ENCODE data around the gene PSMD9.

PSMD9 gene

GRCh38 chr12:121946313-121947025, 57.9 kb downstream of the PSMD9 start:
- DNase-seq (ENCODE audit: low read depth): no peak

GRCh38 chr12:121947981-121948380, 59.4 kb downstream of the PSMD9 start:
- no peak for DNase-seq (ENCODE audit: low read depth)
- H3K4me3 ChIP-seq (ENCODE audit: low read depth, low read length): no peak overlapping the region

More at GRCh38 chr12:121946313-121947025, 57.9 kb downstream of the PSMD9 start:
- H3K4me3 ChIP-seq (ENCODE audit: low read depth, low read length): no peak overlapping the region

DNA sequence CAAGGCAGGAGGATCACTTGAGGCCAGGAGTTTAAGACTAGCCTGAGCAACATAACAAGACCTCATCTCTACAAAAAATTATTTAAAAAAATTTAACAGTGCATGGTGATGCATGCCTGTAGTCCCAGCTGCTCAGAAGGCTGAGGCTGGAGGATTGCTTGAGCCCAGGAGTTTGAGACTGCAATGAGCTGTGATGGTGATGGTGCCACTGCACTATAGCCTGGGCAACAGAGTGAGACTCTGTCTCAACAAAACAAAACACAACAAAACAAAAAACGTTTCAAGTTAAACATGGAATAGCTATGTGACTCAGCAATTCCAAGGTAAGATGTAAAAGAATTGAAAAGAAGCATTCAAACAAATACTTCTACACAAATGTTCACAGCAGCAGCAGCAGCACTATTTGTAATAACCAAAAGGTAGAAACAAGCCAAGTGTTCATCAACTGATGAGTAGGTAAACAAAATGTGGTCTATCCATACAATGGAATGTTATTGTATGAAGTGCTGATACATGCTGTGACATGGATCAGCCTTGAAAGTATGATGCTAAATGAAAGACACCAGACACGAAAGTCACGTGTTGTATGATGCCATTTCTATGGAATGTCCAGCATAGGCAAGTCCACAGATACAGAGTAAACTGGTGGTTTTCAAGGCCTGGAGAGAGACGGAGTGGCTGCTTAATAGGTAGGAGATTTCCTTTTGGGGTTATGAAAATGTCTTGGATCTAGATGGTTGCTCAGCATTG, 61.2 kb downstream of the PSMD9 start:
- no peak overlapping the region for H3K4me3 ChIP-seq (ENCODE audit: low read depth, low read length)
- DNase-seq (ENCODE audit: low read depth): peak; percentile 78

- no peak overlapping the region for H3K4me3 ChIP-seq (ENCODE audit: low read depth, low read length)
- no peak for DNase-seq (ENCODE audit: low read depth)
These were observed 64.6 kb downstream of the PSMD9 start for GRCh38 chr12:121953117-121953692.

- DNase-seq (ENCODE audit: low read depth): no peak
- H3K4me3 ChIP-seq (ENCODE audit: low read depth, low read length): no peak overlapping the region
These were observed 65.1 kb downstream of the PSMD9 start for GRCh38 chr12:121953695-121954094.

GRCh38 chr12:121955258-121956237, 67.0 kb downstream of the PSMD9 start:
- DNase-seq (ENCODE audit: low read depth): no peak
- no peak overlapping the region for H3K4me3 ChIP-seq (ENCODE audit: low read depth, low read length)

- H3K4me3 ChIP-seq (ENCODE audit: low read depth, low read length): no peak overlapping the region
- no peak for DNase-seq (ENCODE audit: low read depth)
These were observed 69.4 kb downstream of the PSMD9 start for GRCh38 chr12:121957861-121958515.

DNA sequence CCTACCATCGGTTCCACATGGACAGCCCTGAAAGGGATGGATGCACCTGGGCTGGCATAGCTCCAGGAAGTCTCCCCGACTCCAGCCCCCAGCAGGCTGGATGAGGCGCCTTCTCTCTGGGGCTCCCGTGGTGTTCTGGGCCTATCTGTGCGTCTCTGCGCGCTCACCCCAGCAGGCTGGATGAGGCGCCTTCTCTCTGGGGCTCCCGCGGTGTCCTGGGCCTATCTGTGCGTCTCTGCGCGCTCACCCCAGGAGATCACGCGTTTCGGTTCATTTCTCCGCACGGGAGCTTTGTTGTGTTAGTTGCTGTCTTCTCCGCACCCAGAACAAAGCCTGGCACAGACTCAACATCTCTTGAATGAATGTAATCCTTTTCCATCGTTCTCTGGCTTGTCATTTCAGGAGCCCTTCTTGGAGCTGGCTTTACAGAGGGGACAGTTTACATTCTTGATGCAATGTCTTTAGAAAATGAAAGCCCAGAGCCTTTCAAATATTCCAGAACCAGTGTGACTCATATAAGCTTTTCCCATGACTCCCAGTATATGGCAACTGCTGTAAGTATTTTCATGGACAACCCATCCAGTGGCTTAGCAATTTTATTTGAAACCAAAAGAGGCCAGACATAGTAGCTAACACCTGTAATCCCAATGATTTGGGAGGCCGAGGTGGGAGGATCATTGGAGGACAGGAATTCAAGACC, 70.1 kb downstream of the PSMD9 start:
- no peak for DNase-seq (ENCODE audit: low read depth)
- H3K4me3 ChIP-seq (ENCODE audit: low read depth, low read length): no peak overlapping the region

DNA sequence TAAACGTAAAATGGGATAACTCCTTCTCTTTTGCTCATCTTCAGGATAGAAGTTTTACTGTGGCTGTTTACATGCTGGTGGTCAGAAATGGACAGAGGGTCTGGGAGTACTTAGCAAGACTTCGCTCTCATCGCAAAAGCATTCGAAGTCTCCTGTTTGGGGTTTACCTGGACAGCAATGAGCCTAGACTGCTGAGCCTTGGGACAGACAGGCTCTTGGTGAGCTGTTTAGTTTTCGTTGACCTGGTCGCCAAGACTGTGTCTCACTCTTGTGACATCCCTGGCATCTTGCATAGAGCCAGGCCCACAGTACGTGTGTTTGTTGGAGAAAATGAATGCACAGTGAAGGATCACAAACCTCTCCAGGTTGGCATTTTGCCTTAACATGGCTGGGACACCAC, 72.0 kb downstream of the PSMD9 start:
- DNase-seq (ENCODE audit: low read depth): no peak
- no peak overlapping the region for H3K4me3 ChIP-seq (ENCODE audit: low read depth, low read length)

DNA sequence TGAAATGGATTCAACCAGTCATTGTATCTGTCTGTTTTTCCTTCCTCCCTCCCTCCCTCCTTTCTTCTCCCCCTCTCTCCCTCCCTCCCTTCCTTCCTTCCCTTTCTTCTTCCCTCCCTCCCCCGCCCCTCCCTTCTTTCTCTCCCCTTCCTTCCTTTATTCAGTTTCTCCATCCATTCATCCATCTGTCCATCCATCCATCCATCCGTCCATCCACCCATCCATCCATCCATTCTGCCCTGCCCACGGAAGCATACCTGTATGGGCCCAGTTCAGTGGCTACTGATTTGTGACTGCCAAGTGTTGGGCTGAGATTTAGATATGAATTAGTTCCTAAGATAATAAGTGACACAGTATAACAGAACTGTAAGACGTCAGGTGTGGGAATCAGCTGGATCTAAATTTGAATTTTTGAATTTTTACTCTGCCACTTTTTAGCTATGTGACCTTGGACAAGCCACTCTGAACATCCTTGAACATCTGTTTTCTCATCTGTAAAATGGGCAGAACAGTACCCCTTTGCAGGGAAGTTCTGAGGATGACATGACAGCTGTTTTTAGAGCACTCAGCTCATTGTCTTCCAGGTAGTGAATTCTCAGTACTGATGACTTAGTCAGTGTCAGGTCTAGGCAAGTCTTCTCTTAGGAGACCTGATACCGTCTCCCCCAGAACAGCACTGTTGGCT, 72.7 kb downstream of the PSMD9 start:
- no peak for DNase-seq (ENCODE audit: low read depth)
- H3K4me3 ChIP-seq (ENCODE audit: low read depth, low read length): no peak overlapping the region

DNA sequence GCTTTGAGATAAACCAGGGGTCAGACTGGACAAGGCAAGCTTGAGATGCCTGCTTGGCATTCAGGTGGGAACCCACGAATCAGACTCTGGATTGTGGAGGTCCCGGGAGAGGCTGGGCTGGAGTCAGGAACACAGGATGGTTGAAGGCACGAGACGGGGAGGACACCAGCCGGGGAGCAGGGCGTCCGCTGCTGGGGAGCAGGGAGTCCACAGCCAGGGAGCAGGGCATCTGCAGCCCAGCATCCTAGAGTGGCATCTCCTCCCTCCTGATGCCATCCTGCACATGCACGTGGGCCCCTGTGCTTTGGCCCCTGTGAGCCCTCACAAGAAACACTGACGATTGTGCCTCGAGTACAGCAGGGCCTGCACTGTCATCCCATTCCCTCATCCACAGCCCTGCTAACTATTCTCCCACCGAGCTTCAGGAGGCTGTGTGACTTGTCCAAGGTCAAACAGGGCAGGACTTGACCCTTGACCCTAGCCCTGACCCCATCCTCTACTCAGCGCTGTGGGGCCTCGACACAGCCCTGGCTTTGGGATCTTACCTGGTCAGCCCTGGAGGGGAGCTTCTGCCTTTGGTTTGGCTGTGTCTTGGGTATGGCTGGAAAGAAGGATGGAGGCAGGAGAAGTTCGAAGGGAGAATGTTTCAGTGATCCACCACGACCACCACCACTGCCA, 74.9 kb downstream of the PSMD9 start:
- DNase-seq (ENCODE audit: low read depth): no peak
- H3K4me3 ChIP-seq (ENCODE audit: low read depth, low read length): no peak overlapping the region

GRCh38 chr12:121964813-121965643, 76.4 kb downstream of the PSMD9 start:
- H3K4me3 ChIP-seq (ENCODE audit: low read depth, low read length): no peak overlapping the region
- peak; percentile 67 for DNase-seq (ENCODE audit: low read depth)

DNA sequence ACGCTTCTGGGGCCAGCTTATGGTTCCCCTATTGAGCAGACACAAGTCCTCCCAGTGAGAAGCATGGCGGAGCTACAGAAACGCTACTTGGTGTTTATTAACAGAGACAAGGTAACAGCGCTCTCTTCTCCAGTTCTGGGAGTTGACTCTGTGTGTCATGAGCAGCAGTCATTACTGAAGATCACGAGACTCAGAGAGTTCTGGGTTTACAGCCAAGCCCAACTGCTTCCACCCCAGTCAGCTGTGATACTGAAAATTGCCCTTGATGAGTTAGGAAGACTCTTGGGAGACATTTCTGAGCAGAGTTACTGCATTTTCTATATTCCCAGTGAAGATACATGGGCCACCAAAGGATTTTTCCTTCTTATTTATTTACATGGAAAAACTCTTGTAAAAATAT, 78.4 kb downstream of the PSMD9 start:
- no peak for DNase-seq (ENCODE audit: low read depth)
- H3K4me3 ChIP-seq (ENCODE audit: low read depth, low read length): no peak overlapping the region

Data from skeletal muscle cell (primary cell).